Measurements from ENCODE around the gene COG8. TPM values are rescaled to one million over a fixed set of nuclear protein-coding genes. Genes with fewer than 3 reads are reported as not detected.

Gene COG8
- total and polyA plus RNA-seq, 2 donors (not counting 3 experiments of a cell fraction or from before 2014, with no cell fraction given): 29.0 to 31.6 TPM

GRCh38 chr16:69344171-69344570 is 4.8 kb upstream of the COG8 start:
- Histone ChIP-seq H3K4me1 (ENCODE audit: control insufficient read depth, extremely low read depth, insufficient read depth, low read length) (peaks cover 11% of the 10 kb centered on the region), H2AFZ (ENCODE audit: low read depth, low read length) (no peak overlapping the region), H3K9ac (replicated peaks; ENCODE audit: extremely low read depth, insufficient read depth, low read length) (no peak overlapping the region), H3K9me3 (replicated peaks; ENCODE audit: control insufficient read depth, insufficient read depth, low read length) (no peaks in the 10 kb centered on the region), H3K9me1 (replicated peaks; ENCODE audit: control insufficient read depth, extremely low read depth, insufficient read depth, low read length) (no peaks in the 10 kb centered on the region), H3K27ac (ENCODE audit: insufficient read depth, low read depth, low read length) (no peak overlapping the region), H3K36me3 (ENCODE audit: control insufficient read depth in 2 of 2, extremely low read depth in 1 of 2, insufficient read depth in 2 of 2, low read length in 2 of 2) (peaks cover 0 to 16% of the 10 kb centered on the region in 2 experiments), H3K4me3 (replicated peaks in 1 of 3; ENCODE audit: insufficient read depth in 1 of 3, low read depth in 1 of 3, low read length in 3 of 3) (no peak overlapping the region), H3K4me2 (ENCODE audit: insufficient read depth, low read length) (no peak overlapping the region), H4K20me1 (replicated peaks; ENCODE audit: control insufficient read depth, extremely low read depth, insufficient read depth, low read length) (no peaks in the 10 kb centered on the region), H3K27me3 (ENCODE audit: control insufficient read depth in 2 of 2, insufficient read depth in 2 of 2, low read length in 2 of 2) (no peaks in the 10 kb centered on the region), H3K79me2 (ENCODE audit: control insufficient read depth, insufficient read depth, low read length) (peaks cover 21% of the 10 kb centered on the region)
- FAIRE-seq (no peak), DNase-seq (ENCODE audit: low read depth, low spot score) (no peak)
- BruUV-seq (replicated peaks): no TSS peak
- intact Hi-C loops (cut with micrococcal nuclease) (no loop called here), dilution Hi-C loops (cut with MboI; ENCODE audit: extremely low pct_ligation_motif_present, low sequenced_read_pairs) (no loop called here)
- ChIA-PET POLR2A (no interaction called here), CTCF (no interaction called here)
- no peak for TF ChIP-seq GATA2 (IDR thresholded peaks at IDR 0.05; ENCODE audit: insufficient read depth, insufficient read length, low read depth, low read length)
- TF ChIP-seq POLR2A (IDR thresholded peaks at IDR 0.05; ENCODE audit: low read depth, low read length): no peak
- TF ChIP-seq FOS (IDR thresholded peaks at IDR 0.05; ENCODE audit: borderline replicate concordance, insufficient read depth, low read length): no peak
- no peak for TF ChIP-seq MAX (IDR thresholded peaks at IDR 0.05; ENCODE audit: insufficient read depth, insufficient read length)
- TF ChIP-seq CTCF (IDR thresholded peaks at IDR 0.05; ENCODE audit: extremely low read depth in 1 of 2, insufficient read depth in 1 of 2, low read depth in 1 of 2, low read length in 2 of 2): no peak

Measured in endothelial cell of umbilical vein (primary cell).